Spinal cord (tissue), 10 donors: Measurements from ENCODE around the gene SNX19. TPM values are rescaled to one million over a fixed set of nuclear protein-coding genes. Genes with fewer than 3 reads are reported as not detected.

Source experiments
- DNase-seq, 6 donors: peaks; one replicate each; pipeline versions ENCODE4 v3.0.0 to v3.0.0-alpha.2; 2013 to 2015; ENCODE audit warnings: low spot score in 6 of 6, low read depth in 4 of 6
- H3K27ac ChIP-seq: one replicate; pipeline ENCODE4 v1.5.1; 2013; ENCODE audit warnings: low read depth, low read length, control low read depth
- H3K27me3 ChIP-seq: one replicate; pipeline ENCODE4 v1.6.1; 2013; ENCODE audit warnings: low read length; ENCODE audit not compliant: control insufficient read depth, insufficient read depth
- H3K36me3 ChIP-seq: one replicate; pipeline ENCODE4 v1.6.1; 2013; ENCODE audit warnings: low read length; ENCODE audit not compliant: control insufficient read depth, insufficient read depth
- H3K4me1 ChIP-seq: one replicate; pipeline ENCODE4 v1.6.1; 2013; ENCODE audit warnings: low read length; ENCODE audit not compliant: control insufficient read depth, insufficient read depth
- H3K4me3 ChIP-seq: one replicate; pipeline ENCODE4 v1.5.1; 2013; ENCODE audit warnings: low read depth, low read length, control low read depth
- H3K9me3 ChIP-seq: one replicate; pipeline ENCODE4 v1.6.1; 2013; ENCODE audit warnings: low read length; ENCODE audit not compliant: control insufficient read depth, insufficient read depth
- WGBS: methylation state at CpG from one replicate; pipeline ENCODE4 v1.1.5; 2013; ENCODE audit warnings: missing lambda C conversion rate; ENCODE audit not compliant: insufficient coverage; 5-methylcytosine and 5-hydroxymethylcytosine counted together
- polyA plus RNA-seq, 2 donors: library from polyadenylated mRNA; unstranded; fragments of 120-200 nt; gene quantifications; one replicate each; pipeline ENCODE4 v1.2.1, GENCODE V29; 2013; ENCODE audit not compliant: insufficient read length in 2 of 2
- total RNA-seq, 2 donors: library from RNA; depleted of rRNA in 1 of 2; stranded (reverse); fragments of 120-200 nt in 1 of 2; fragments of >200 nt in 1 of 2; gene quantifications; one replicate each; pipeline versions ENCODE4 v1.2.3 to v1.2.4, GENCODE V29; 2013 to 2014
- donor health status: healthy.

Gene SNX19
- total and polyA plus RNA-seq, 4 donors: 47.1 to 64.4 (median 53.3) TPM

DNA sequence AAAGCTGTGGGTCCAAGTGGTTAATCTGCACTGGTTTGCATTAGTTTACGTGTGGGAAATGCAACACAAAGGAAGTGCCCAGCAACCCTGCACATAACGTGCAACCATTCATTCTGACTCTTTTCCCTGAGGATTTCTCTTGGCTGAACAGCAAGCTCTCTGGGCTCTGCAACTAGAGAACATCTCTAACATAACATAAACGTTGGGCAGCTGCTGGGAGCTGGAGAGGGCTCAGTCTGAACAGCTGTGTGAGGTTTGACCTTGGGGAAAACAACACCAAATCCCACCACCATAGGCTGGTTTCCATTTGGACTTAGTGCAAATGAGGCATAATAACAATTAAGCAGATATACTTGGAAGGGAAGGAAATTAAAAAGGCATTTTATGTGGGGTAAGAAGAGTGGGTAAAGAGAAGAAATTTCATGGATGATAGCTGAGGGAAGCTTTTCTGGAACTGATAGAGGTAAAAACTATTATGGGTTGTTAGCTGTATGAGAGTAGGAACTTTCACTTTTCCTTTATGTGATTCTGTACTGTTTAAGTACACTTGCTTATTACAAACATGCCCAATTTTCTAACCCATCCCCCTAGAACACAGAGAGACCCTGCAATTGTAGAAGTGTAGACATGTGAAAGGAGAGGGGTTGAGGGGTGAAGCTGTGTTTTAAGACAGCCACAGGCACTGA is 76.2 kb downstream of the SNX19 start:
- Histone ChIP-seq H3K4me3 (no peak overlapping the region), H3K27me3 (no peaks in the 10 kb centered on the region), H3K4me1 (no peaks in the 10 kb centered on the region), H3K9me3 (no peaks in the 10 kb centered on the region), H3K36me3 (no peaks in the 10 kb centered on the region), H3K27ac (no peak overlapping the region)
- DNase-seq: peak in 1 of 6 donors; percentile 83
- WGBS: 24% methylated on average over 2 of the region's 3 CpGs

DNA sequence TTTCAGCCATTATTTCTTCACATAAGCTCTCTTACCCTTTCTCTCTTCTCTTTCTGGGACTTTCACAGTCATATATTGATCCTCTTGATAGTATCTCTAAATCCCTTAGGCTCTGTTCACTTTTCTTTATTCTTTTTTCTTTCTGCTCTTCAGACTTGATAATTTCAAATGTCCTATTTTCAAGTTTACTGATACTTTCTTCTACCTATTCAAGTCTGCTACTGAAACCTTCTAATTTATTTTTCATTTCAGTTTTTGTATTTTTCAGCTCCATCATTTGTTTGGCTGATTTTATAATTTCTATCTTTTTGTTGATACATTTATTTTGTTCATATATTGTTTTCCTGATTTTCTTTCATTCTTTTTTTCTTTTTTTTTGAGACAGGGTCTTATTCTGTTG is 79.1 kb downstream of the SNX19 start:
- Histone ChIP-seq H3K27me3 (no peaks in the 10 kb centered on the region), H3K36me3 (no peaks in the 10 kb centered on the region), H3K27ac (no peak overlapping the region), H3K4me3 (no peak overlapping the region), H3K4me1 (no peaks in the 10 kb centered on the region), H3K9me3 (no peaks in the 10 kb centered on the region)
- no peak for DNase-seq

DNA sequence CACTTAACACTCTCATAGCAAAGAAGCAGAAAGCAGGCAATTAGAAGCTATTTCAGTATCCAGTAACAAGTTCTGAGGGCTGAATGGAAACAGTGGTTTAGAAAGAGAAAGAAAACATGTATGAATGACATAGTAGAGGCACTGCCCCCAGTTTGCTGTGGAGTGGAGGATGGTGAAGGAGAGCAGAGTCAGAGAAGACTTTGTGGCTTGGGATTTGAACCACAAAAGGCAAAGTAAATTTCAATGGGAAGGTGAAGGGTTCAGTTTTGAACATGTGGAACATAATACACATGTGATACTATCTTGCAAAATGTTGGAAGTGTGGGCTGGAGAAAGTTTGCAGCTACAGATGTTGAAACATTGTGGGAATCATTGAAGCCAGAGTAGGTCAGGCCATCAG is 81.4 kb downstream of the SNX19 start:
- Histone ChIP-seq H3K4me1 (peaks cover 23% of the 10 kb centered on the region), H3K9me3 (no peaks in the 10 kb centered on the region), H3K36me3 (no peaks in the 10 kb centered on the region), H3K27ac (no peak overlapping the region), H3K4me3 (no peak overlapping the region), H3K27me3 (no peaks in the 10 kb centered on the region)
- no peak for DNase-seq

DNA sequence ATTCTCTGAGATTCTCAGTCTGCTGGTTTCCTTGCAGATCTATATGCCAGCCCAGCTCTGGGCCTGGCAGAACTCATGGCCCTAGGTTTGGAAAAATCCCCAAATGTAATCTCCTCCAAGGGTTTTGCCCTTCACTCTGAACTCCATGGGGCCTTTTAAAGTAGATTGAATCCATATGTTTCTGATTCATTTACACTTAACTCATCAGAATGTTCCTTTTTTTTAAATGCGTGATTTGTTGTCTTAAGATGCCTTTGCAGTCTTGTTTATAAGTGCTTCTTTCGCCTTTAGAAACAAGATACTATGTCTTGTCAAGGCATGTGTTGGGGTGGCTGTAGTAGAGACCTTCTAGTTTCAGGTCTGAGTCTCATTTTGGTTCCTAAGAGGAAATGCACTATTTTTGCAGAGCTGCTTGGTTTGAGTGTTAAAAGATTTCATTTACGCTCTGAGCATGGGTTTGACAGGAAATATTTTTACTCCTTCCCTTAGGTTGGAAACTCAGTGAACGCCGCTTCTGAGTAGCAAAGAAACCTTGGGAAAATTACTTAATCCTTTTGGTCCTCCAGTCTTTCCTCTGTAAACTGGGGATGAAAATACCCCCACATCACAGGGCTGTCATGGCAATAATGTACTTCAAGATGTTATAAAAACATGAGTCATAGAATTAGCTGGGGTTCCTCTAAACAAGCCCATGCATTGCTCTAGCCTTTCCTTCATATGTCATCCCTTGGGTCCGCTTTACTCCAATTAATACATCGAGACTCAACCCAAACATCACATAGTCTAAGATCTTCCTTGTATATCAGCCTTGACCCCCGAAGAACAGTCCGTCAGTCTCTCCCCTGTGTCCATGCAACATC is 83.5 kb downstream of the SNX19 start:
- Histone ChIP-seq H3K4me1 (peaks cover 31% of the 10 kb centered on the region), H3K9me3 (no peaks in the 10 kb centered on the region), H3K27ac (peak overlapping the region; percentile 17), H3K4me3 (no peak overlapping the region), H3K27me3 (no peaks in the 10 kb centered on the region), H3K36me3 (no peaks in the 10 kb centered on the region)
- 93% methylated on average over 7 of the region's 9 CpGs for WGBS
- no peak for DNase-seq

DNA sequence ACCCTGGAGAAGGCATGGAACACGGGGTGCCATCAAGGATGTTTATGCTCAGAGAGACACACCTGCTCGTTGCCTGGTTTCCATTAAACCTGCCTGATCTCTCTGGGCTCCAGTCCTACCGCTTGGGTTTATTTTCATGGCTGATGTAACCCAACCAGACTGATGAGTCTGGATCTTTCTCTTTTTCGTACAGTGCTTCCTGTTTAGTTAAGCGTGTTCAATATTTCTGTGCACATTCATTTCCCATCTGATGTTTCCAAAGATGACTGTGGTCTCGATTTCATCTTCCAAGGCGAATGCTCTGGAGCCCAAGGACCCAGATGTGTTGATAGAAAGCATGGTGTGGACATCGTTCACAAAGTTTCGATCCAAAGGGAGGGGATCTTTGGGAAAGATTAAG is 84.3 kb downstream of the SNX19 start:
- Histone ChIP-seq H3K4me3 (no peak overlapping the region), H3K4me1 (peaks cover 36% of the 10 kb centered on the region), H3K27me3 (no peaks in the 10 kb centered on the region), H3K27ac (peak overlapping the region; percentile 17), H3K9me3 (no peaks in the 10 kb centered on the region), H3K36me3 (no peaks in the 10 kb centered on the region)
- no peak for DNase-seq
- 79% methylated on average over 5 of the region's 9 CpGs for WGBS

DNA sequence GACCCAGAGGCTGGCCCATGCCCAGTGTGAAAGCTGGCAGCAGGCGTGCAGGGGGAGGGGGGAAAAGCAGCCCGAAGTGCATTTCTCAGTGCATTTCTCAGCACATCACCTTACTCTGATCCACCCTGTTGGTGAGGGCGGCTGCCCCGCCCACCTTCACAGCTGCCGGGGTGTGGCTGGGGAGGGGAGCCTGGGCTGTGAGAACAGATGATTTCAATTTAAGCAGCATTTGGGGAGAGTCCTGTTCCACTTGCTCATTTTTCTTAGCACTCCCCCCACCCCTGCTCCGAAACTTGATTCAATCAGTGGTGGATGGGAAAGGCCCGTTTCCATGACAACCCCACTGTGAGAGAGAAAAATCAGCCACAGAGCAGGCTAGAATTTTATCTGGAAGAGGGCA is 84.8 kb downstream of the SNX19 start:
- Histone ChIP-seq H3K27me3 (no peaks in the 10 kb centered on the region), H3K27ac (peak overlapping the region; percentile 17), H3K36me3 (no peaks in the 10 kb centered on the region), H3K4me3 (no peak overlapping the region), H3K4me1 (peaks cover 37% of the 10 kb centered on the region), H3K9me3 (no peaks in the 10 kb centered on the region)
- no CpG with 5 or more reads among the region's 7 CpGs for WGBS
- DNase-seq: peak in 5 of 6 donors; percentile 56 to 96 (median 78)

DNA sequence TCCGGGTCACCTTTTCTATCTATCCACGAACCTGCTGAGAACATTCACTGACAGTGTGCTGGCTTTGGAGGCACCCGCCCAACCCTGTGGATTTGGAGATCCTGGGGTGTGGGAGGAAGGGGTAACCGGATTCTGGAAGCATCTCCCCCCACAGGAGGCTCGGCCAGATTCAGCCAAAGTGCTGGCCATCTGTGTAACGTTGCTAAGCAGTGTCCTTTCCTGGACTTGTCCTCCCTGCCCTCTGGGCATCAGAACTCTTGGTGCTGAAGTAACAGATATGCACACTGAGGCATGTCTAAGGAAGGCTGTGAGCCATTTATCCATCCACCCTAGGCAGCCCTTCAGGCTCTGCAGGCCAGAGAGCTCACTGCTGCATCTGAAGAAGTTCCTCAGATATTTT is 85.7 kb downstream of the SNX19 start:
- Histone ChIP-seq H3K9me3 (no peaks in the 10 kb centered on the region), H3K4me3 (no peak overlapping the region), H3K27ac (peak overlapping the region; percentile 64), H3K36me3 (no peaks in the 10 kb centered on the region), H3K27me3 (no peaks in the 10 kb centered on the region), H3K4me1 (peaks cover 44% of the 10 kb centered on the region)
- DNase-seq: peak in 1 of 6 donors; percentile 63
- 29% methylated on average over 1 of the region's 6 CpGs for WGBS

DNA sequence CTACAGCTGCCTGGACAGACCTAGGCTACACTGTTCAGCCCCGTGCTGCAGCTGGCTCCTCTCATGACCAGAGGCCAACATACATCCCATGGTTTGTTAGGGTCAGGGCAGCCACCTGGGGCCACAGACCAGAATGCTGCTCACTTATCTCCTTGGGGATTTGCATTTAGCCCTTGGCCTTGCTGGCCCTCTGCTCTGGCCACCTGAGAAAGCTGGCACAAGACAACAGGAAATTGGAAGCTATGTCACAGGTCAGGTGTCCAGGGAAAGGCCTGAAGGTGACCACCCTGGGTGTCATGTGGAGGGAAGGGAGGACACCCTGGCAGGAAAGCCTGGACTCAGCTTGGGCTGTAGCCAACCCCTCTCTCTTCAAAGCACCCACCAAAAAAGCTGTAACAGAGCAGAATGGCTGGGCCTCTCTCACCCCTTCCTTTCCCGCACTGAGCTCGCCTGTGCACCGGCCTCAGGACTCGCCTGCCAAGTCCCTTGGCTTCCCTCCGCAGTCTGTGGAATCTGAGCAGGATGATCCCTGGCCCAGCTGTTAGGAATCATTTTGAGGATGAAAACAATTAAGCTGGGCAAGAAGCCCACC is 86.3 kb downstream of the SNX19 start:
- peak overlapping the region; percentile 64 for H3K27ac ChIP-seq
- H3K36me3 ChIP-seq: no peaks in the 10 kb centered on the region
- H3K9me3 ChIP-seq: no peaks in the 10 kb centered on the region
- WGBS: 55% methylated on average over 3 of the region's 6 CpGs
- DNase-seq: peak in 2 of 6 donors; percentile 65 to 82
- H3K4me3 ChIP-seq: no peak overlapping the region
- no peaks in the 10 kb centered on the region for H3K27me3 ChIP-seq
- peaks cover 49% of the 10 kb centered on the region for H3K4me1 ChIP-seq

DNA sequence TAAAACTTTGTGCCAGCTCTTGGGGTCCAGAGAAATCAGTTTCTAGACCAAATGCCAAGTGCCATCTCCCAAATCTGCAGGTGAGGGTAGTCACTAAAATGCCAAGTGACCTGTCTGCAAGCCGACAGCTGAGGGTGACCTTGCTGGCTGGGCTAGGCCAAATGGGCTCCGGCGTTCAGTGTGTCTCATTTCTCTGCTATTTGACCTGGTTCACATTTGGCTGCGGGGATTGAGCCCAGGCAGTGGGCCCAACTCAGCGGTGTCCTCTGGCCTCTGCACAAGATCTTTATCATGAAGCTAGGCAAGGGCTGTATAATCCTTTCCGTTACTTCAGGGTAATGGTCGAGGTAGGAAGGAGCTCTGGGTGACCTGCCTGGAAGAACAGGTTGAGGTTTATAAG is 87.5 kb downstream of the SNX19 start:
- Histone ChIP-seq H3K36me3 (no peaks in the 10 kb centered on the region), H3K4me1 (peaks cover 52% of the 10 kb centered on the region), H3K9me3 (no peaks in the 10 kb centered on the region), H3K4me3 (no peak overlapping the region), H3K27me3 (no peaks in the 10 kb centered on the region), H3K27ac (no peak overlapping the region)
- WGBS: 86% methylated on average over 7 of the region's 7 CpGs
- no peak for DNase-seq
